ENCODE data around the gene GALNT16.

GALNT16 gene

GRCh38 chr14:69344171-69344570 lies 84.2 kb downstream of the GALNT16 start:
- no peak for DNase-seq

- DNase-seq: no peak
These were observed 85.4 kb downstream of the GALNT16 start for GRCh38 chr14:69345402-69345801.

- no peak for DNase-seq
These were observed 86.8 kb downstream of the GALNT16 start for GRCh38 chr14:69346710-69347109.

GRCh38 chr14:69349091-69349777 lies 89.3 kb downstream of the GALNT16 start:
- no peak for DNase-seq

DNA sequence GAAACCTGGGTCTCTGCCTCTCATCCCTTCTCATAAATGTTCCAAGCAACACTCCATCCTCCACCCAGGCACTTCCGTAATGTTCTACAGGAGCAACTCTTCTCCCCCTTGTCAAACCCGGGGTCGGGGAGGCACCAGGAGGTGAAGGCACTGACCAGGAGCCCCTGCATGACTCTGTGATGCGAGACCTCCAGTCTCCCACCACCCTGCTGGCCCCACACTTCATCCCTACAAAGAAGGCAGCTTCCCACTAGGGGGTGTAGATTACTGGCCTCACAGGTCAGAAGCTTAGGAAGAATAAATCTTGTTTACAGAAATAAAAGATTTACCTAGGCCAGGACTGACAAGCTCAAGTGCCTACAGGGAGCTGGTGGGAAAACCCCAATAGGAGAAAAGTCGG lies 90.9 kb downstream of the GALNT16 start:
- no peak for DNase-seq

GRCh38 chr14:69351385-69351784 lies 91.4 kb downstream of the GALNT16 start:
- peak; percentile 5 for DNase-seq

- DNase-seq: no peak
These were observed 92.0 kb downstream of the GALNT16 start for GRCh38 chr14:69351911-69352310.

DNA sequence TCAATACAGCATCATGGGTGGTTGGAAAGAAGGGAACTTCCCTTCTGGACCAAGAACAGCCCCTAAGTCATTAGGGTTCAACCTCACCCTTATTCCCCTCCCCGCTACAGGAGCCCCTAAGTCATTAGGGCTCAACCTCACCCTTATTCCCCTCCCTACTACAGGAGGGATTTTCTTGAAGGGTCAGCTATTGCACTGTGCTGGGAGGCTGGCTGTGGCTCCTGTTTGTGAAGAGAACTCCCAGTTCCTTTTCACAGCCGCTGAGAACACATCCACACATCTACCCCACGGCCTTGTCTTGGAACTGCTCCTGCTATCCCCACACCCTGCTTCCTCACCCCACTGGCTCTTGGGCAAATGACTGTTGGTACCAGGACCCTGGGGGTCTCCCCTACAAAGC lies 93.2 kb downstream of the GALNT16 start:
- DNase-seq: no peak

GRCh38 chr14:69354383-69355153 lies 94.6 kb downstream of the GALNT16 start:
- DNase-seq: no peak

DNA sequence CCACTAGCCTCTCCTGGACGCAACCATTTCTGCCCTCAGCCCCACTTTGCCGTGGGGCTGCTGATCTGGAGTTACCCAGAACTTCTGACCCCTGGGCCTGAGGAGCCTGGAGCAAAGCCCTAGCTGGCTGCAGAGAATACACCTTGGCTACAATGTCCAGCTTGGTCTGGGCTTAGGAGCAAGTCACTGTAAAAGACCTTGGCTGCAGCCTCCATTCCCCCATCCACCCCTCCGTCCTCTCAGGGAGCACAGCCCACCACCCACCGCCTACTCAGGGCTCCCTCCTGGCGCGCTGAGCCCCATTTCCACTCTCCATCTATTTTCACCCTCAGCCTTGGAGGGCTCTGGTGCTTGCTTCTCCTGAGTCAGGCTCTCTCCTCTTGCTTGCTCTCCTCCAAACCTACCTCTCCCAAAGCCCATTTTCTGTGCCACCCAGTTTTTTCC lies 95.2 kb downstream of the GALNT16 start:
- no peak for DNase-seq

- DNase-seq: no peak
These were observed 95.8 kb downstream of the GALNT16 start for GRCh38 chr14:69355607-69356281.

GRCh38 chr14:69356903-69357543 lies 97.1 kb downstream of the GALNT16 start:
- DNase-seq: no peak

DNA sequence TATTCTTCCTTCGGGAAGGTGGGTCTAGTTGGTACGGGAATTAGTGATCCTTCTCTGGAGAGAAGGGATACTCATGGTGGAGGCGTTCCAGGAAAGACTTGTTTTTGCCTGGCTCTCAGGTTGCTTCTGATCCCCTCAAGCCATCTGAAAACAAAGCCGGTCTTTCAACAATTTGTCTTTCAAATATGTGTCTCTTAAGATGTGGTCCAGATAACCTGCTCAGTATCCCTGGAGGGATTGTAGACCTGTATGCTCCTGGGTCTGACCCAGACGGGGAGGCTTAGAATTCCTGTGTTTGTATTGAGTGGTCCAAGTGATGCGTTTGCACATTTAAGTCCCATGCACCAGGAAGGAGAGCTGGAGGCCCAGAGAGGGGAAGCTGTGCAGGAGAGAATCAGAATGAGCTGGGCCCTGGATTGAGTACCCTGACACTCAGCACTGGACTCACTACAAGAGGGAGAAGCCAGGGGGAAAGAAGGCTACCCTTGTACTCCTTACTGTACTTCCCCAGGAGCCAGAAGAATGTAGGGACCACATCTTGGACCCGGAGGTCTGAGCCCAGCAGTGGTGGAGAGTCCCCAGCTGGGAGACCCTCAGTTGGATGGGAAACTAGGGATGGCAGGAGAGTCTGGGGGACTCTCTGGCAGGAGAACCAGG lies 97.7 kb downstream of the GALNT16 start:
- no peak for DNase-seq

- no peak for DNase-seq
These were observed 98.4 kb downstream of the GALNT16 start for GRCh38 chr14:69358233-69358963.

DNA sequence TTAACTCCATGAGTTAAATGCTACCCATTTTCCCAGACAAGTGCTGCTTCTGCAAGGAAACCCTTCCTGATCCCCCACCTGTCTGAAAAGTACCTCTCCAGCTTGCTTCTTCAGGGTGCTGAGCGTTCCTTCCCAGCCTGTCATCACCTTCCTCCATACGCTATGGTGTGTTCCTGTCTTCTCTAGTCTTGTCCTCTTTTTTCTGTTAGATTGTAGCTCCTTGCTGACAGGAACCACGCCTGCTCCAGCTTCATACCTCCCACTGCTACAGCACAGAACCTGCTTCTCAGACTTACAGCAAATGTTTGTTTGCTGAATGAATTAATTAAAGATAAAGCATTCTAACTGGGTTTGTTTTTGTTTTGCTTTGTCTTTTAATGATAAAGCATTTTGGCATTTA lies 99.0 kb downstream of the GALNT16 start:
- no peak for DNase-seq

GRCh38 chr14:69360438-69361108 lies 100.6 kb downstream of the GALNT16 start:
- no peak for DNase-seq

DNA sequence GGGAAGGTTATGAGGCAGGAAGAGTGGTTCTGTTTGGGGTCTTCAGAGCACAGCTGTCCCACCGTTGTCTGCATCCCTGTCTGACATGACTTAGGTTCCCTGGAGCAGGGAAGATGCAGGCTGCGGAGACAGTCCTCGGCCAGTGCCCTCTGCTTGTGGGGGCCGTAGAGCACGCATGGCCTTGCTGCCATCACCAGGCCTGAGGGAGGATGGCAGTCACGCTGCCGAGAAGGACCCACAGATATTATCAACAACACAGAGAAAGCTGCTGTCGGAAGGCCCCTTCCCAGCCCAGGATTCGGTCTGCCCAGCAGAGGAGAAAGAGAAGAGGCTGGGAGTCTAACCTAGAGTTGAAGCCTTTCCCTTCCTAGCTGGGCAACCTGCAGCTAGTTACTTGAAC lies 103.1 kb downstream of the GALNT16 start:
- DNase-seq: no peak

DNA sequence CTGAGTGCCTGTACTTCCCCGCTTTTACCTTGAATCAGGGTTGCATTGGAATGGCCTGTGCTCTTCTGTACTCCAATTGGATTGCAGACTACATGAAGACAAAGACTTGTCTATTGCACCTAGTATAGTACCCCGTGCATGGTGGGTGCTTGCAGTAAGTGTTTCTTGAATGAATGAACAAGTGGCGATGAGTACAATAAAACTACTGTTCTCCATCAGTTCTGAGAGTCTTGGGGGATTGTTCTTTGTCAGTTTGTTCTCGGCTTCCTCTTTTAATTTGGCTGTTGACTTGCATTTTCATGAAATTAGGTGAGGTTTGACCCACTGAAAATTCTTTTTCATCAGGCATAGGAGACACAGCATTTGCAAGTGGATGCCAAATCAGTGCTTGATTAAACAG lies 104.0 kb downstream of the GALNT16 start:
- DNase-seq: no peak

- no peak for DNase-seq
These were observed 104.4 kb downstream of the GALNT16 start for GRCh38 chr14:69364378-69364777.

GRCh38 chr14:69366069-69366468 lies 106.1 kb downstream of the GALNT16 start:
- no peak for DNase-seq

DNA sequence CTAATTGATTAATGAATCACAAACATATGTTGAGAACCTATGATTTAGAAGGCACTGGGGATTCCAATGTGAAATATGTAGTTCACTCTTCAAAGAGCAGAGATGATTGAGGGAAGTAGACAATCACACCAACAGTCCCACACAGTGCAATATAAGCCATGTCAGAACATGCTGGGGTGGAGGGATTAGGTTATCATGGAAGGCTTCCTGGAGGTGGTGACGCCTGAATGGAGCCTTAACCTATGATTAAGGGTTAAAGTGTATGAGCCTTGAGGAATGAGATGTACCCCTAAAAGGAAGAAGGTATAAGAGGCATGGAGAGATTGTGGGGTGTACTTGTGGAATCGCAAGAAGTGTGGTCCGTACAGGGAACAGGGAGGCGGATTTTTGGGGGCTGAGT lies 106.8 kb downstream of the GALNT16 start:
- DNase-seq: no peak

GRCh38 chr14:69368381-69368780 lies 108.4 kb downstream of the GALNT16 start:
- no peak for DNase-seq

Measured in GF-D8 (cell line).